ENCODE measurements around the gene ATP6V1B1. TPM values are rescaled to one million over a fixed set of nuclear protein-coding genes. Genes with fewer than 3 reads are reported as not detected.
A peak's percentile ranks its signal among the peaks of the same experiment; 100 is the strongest.

ATP6V1B1 gene
- total RNA-seq, 2 experiments from 2014 or later, result not detected

- TF ChIP-seq CTCF (IDR thresholded peaks at IDR 0.05), result no peak
- H3K4me3 ChIP-seq (ENCODE audit: low read length), result no peak overlapping the region
- H3K4me1 Mint-ChIP-seq (ENCODE audit: low read depth), result peaks cover 30% of the 10 kb centered on the region
- H3K36me3 ChIP-seq (ENCODE audit: insufficient read depth, low read length), result peaks cover 61% of the 10 kb centered on the region
- peaks cover 17% of the 10 kb centered on the region for H3K4me1 ChIP-seq (ENCODE audit: insufficient read depth, low read length)
- POLR2A ChIA-PET, result no interaction called here
- H3K9me3 ChIP-seq (ENCODE audit: control insufficient read depth in 1 of 2, insufficient read depth in 1 of 2, low read length in 2 of 2), result no peaks in the 10 kb centered on the region
- H3K27ac ChIP-seq (ENCODE audit: low read depth in 1 of 2, low read length in 2 of 2), result no peak overlapping the region
- no peak for ATAC-seq (ENCODE audit: poor library complexity)
- peaks cover 55% of the 10 kb centered on the region for H3K36me3 Mint-ChIP-seq (ENCODE audit: low read depth)
- H3K9me3 Mint-ChIP-seq, result no peaks in the 10 kb centered on the region
- intact Hi-C loops (cut with DNase I, micrococcal nuclease), result no loop called here
- CTCF ChIA-PET, result no interaction called here
- H3K27ac Mint-ChIP-seq, result no peak overlapping the region
- no peaks in the 10 kb centered on the region for H3K27me3 Mint-ChIP-seq
- no peaks in the 10 kb centered on the region for H3K27me3 ChIP-seq (ENCODE audit: control insufficient read depth in 1 of 2, insufficient read depth in 2 of 2, low read length in 2 of 2)
- DNase-seq, result no peak
- H3K4me3 Mint-ChIP-seq, result no peak overlapping the region
Observed at GRCh38 chr2:70986499-70987189, 50.9 kb downstream of the ATP6V1B1 start.

GRCh38 chr2:70987386-70987785 lies 51.7 kb downstream of the ATP6V1B1 start:
- Histone ChIP-seq H3K36me3 (ENCODE audit: insufficient read depth, low read length) (peaks cover 65% of the 10 kb centered on the region), H3K4me3 (ENCODE audit: low read length) (no peak overlapping the region), H3K9me3 (ENCODE audit: control insufficient read depth in 1 of 2, insufficient read depth in 1 of 2, low read length in 2 of 2) (no peaks in the 10 kb centered on the region), H3K27ac (ENCODE audit: low read depth in 1 of 2, low read length in 2 of 2) (no peak overlapping the region), H3K27me3 (ENCODE audit: control insufficient read depth in 1 of 2, insufficient read depth in 2 of 2, low read length in 2 of 2) (no peaks in the 10 kb centered on the region), H3K4me1 (ENCODE audit: insufficient read depth, low read length) (peaks cover 21% of the 10 kb centered on the region)
- no peaks in the 10 kb centered on the region for H3K9me3 Mint-ChIP-seq
- H3K4me1 Mint-ChIP-seq (ENCODE audit: low read depth), result peaks cover 32% of the 10 kb centered on the region
- ATAC-seq (ENCODE audit: poor library complexity) (no peak), DNase-seq (no peak)
- H3K4me3 Mint-ChIP-seq, result no peak overlapping the region
- ChIA-PET CTCF (no interaction called here), POLR2A (no interaction called here)
- peaks cover 60% of the 10 kb centered on the region for H3K36me3 Mint-ChIP-seq (ENCODE audit: low read depth)
- no peaks in the 10 kb centered on the region for H3K27me3 Mint-ChIP-seq
- no peak overlapping the region for H3K27ac Mint-ChIP-seq
- TF ChIP-seq CTCF (IDR thresholded peaks at IDR 0.05), result no peak
- intact Hi-C loops (cut with DNase I, micrococcal nuclease), result no loop called here

- ATAC-seq (ENCODE audit: poor library complexity) (no peak), DNase-seq (no peak)
- CTCF ChIA-PET, result no interaction called here
- intact Hi-C loops (cut with DNase I, micrococcal nuclease), result no loop called here
- H3K36me3 Mint-ChIP-seq (ENCODE audit: low read depth), result peaks cover 66% of the 10 kb centered on the region
- H3K4me3 Mint-ChIP-seq, result no peak overlapping the region
- no peaks in the 10 kb centered on the region for H3K27me3 Mint-ChIP-seq
- Histone ChIP-seq H3K36me3 (ENCODE audit: insufficient read depth, low read length) (peaks cover 67% of the 10 kb centered on the region), H3K27me3 (ENCODE audit: control insufficient read depth in 1 of 2, insufficient read depth in 2 of 2, low read length in 2 of 2) (no peaks in the 10 kb centered on the region), H3K4me3 (ENCODE audit: low read length) (no peak overlapping the region), H3K27ac (ENCODE audit: low read depth in 1 of 2, low read length in 2 of 2) (no peak overlapping the region), H3K4me1 (ENCODE audit: insufficient read depth, low read length) (peaks cover 26% of the 10 kb centered on the region), H3K9me3 (ENCODE audit: control insufficient read depth in 1 of 2, insufficient read depth in 1 of 2, low read length in 2 of 2) (no peaks in the 10 kb centered on the region)
- H3K9me3 Mint-ChIP-seq, result no peaks in the 10 kb centered on the region
- H3K27ac Mint-ChIP-seq, result peak overlapping the region; percentile 37
- no peak for TF ChIP-seq CTCF (IDR thresholded peaks at IDR 0.05)
- POLR2A ChIA-PET, result no interaction called here
- peaks cover 38% of the 10 kb centered on the region for H3K4me1 Mint-ChIP-seq (ENCODE audit: low read depth)
Observed at GRCh38 chr2:70988151-70988550, 52.5 kb downstream of the ATP6V1B1 start.

Data from CD4-positive, alpha-beta T cell (primary cell).